GM10266 (cell line): ENCODE results near the gene ID3.

ENCODE experiments used
- DNase-seq: peaks from one replicate; pipeline ENCODE4 v3.0.0; 2012; ENCODE audit errors: extremely low spot score
- TF ChIP-seq, protein P1 (sequence below): IDR thresholded peaks from 2 replicates; pipeline ENCODE4 v1.5.1; 2012; ENCODE audit warnings: mild to moderate bottlenecking, low read depth; ENCODE audit not compliant: control insufficient read depth, insufficient read depth; ENCODE audit errors: missing control alignments

The ID3 gene

DNA sequence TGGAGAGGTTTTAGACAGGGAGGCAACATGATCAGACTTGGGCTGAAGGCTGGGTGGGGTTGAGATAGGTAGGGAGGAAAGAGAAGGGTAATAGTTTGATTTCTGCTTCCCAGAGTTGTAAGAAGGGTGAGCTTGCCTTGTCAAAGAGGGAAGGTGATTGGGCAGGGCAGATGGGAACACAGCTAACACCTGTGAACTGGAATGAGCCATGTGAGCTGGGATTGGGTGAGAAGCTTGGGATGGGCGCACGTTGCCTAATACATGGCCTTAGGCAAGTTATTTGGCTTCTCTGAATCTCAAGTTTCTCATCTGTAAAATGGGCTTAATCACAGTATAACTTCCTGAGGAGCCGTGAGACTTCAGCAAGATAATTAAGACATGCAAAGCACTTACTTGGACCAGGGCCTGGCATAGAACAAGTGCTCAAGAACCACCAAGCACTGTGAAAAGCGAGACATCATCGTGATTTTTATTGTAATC lies 33.8 kb upstream of the ID3 start:
- TF ChIP-seq, protein P1, sequence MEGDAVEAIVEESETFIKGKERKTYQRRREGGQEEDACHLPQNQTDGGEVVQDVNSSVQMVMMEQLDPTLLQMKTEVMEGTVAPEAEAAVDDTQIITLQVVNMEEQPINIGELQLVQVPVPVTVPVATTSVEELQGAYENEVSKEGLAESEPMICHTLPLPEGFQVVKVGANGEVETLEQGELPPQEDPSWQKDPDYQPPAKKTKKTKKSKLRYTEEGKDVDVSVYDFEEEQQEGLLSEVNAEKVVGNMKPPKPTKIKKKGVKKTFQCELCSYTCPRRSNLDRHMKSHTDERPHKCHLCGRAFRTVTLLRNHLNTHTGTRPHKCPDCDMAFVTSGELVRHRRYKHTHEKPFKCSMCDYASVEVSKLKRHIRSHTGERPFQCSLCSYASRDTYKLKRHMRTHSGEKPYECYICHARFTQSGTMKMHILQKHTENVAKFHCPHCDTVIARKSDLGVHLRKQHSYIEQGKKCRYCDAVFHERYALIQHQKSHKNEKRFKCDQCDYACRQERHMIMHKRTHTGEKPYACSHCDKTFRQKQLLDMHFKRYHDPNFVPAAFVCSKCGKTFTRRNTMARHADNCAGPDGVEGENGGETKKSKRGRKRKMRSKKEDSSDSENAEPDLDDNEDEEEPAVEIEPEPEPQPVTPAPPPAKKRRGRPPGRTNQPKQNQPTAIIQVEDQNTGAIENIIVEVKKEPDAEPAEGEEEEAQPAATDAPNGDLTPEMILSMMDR: no peak
- DNase-seq: no peak

DNA sequence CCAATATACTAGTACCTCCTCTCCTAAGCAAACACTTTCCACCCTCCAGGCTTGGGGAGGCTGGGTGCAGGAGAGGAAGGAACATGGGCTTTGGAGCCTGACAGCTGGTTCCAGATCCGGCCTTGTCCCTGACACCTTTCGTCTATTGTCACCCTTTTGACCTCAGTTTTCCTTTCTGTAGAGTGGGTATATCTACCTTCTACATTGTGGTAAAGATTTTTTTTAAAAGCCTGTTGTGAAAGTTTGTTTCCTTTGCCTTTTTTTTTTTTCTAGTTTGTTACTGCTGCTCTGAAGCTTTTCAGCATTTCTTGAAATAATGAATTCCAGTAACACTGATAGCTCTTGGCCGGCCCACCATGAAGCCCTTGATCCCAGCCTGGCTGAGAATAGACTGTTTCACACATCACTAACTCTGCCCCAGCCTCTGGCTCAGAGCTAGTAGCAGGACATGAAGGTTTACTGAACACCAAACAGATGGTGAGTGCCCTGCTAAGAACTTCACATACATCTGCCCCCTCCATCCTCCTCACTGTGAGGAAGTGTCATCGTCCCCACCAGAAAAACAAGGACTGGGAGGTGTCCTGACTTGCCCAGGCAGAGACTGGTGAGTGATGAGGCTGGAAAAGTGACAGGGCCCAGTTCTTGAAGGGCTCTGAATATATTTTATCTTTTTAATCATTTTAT lies 33.0 kb upstream of the ID3 start:
- TF ChIP-seq, protein P1: no peak
- no peak for DNase-seq

DNA sequence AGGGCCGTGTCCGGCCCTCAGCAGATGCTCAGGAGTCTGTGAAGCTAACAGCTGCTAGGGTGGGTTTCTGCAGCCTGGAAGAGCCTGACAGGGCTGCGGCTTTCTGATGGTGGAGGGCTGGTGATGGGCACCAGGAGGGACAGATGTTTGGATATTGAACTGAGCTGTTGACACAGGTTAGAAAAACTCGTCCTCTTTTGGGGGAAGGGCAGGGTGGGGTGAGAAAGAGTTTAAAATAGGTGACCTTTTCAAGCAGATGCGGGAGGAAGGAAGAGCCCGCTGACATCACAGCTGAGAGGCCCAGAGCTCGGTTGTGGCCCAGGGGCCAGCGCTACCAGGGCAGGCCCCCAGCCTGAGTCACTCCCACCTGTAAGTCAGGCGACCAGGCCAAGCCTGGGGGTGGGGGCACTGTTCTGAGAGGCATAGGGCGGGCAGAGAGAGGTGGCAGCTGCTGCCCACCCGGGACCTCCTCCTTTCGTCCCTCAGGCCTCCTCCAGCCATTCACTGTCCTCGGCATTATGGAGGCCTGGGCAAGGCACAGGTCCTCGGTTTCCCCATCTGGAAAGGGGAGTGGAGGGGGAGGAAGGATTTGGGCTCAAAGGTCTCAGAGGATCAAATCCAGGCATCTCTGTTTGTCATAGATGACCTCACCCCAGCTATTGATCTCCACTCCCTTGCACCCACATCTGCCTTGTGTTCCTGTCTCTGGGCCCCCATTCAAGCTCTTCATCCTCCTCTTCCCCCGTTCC lies 32.3 kb upstream of the ID3 start:
- TF ChIP-seq, protein P1: no peak
- DNase-seq: peak; percentile 69

DNA sequence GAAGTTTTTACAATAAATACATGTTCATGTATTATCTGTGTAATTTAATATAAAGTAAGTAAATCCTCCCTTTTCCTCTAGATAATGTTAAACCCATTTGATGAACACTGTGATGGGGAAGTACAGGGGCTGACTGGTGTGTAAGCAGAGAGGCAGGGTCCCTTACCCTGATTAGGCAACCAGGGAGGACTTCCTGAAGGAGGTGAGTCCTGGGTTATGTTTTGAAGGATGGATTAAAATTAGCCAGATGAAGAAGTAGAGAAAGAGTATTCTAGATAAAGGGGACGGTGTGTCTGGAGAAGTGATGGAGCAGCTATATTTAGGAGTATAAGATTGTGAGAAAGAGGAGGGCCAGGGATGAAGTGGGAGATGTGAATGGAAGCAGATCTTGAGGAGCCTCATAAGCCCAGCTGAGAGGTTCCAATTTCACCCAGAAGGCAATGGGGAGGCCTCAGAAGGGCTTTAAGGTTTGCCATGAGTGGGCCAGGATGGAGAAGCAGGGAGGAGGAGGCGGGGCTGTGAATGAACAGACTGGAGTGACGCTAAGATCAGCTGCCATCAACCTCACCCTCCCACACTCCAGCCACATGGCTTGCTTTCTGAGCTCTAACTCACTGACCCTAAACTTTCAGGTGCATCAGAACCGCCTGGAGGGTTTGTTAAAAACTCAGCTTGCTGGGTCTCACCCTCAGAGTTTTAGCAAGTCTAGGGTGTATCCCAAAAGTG lies 30.9 kb upstream of the ID3 start:
- TF ChIP-seq, protein P1: no peak
- DNase-seq: peak; percentile 62

DNA sequence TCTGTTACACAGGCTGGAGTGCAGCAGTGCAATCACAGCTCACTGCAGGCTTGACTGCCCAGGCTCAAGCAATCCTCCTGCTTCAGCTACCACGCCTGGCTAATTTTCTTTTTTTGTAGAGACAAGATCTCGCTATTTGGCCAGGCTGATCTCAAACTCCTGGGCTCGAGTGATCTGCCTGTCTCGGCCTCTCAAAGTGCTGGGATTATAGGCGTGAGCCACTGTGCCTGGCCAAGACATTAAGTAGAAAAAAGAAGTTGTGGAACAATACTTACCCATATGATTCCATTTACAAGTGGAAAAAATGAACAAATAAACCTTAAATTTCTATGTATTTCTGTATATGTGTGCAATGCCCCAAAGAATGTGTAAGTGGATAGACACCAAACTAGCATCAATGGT lies 30.3 kb upstream of the ID3 start:
- TF ChIP-seq, protein P1: no peak
- DNase-seq: no peak

DNA sequence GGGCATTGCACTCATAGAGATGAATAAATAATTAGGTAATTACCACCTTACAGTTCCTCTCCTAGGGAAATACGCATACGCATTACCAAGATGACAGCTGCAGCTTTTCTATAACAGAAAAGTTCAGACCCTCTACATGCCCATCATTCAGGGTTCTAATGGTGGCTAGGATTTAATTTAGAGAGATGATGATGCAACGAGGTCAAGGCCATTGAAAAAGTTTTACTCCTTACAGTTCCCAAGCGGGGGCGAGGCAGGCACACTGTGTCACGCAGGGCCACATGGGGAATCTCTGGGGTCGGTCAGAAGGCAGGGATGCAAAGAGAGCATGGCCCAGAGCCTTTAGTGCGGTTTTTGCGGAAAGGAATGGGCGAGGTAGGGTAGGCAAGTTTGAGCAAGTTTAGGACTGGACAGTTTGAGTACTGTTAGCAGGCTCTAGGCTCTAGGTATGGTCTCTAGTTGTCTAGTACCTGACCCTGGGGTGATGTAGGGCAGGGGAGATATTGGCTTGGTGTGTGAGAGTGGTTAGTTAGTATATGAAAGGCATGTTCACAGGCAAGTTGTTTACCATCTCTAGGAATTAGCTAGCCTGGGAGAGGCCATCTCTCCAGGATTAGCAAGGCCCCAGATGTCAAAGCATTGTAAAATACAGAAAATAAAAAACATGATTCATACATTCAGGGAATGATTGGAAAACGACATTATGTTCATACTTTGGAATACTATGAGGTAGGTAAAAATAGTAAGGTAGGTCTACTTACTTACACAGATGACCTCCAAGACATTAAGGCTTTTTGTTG lies 29.6 kb upstream of the ID3 start:
- TF ChIP-seq, protein P1: no peak
- DNase-seq: no peak
